HCT116 (cell line): Measurements from ENCODE around the gene KLHL22.

ENCODE experiments used
- EGR1 ChIP-seq: IDR thresholded peaks from 2 replicates; pipeline ENCODE4 v1.6.1; 2012; ENCODE audit warnings: low read depth
- EZH2 ChIP-seq: fragments of 200-600 bp; sonication (generic); IDR thresholded peaks from 2 replicates; pipeline ENCODE4 v1.6.1; 2017; ENCODE audit warnings: antibody characterized with exemption, mixed run types

DNA sequence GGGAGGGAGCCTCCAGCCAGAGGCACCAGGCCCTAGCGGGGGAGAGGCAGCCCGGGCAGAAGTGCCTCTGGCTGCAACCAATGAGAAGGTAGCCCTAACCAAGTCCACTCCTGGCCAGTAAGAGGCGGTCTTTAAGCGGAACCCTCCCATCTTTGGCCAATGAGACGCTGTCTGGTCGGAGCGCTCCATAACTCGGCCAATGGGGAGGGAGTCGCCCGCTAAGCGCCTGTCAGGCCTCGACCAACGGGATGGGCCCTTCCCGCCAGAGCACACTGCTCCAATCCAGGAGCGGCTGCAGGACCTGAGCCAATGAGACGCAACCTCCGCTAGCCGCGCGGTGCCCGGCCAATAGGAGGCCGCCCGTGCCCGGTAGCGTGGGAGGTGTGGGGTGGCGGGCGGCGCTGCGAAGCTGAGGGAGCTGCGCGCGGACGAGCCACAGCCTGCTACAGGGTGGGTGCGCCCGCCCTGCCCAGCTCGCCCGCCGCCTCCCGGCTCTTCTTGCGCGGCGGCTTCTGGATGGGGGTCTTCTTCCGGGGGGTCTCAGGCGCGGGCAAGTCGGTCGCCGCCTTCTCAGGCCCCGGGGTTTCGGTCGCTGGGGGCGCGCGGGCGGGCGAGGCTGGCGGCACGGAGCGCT is 70.5 kb downstream of the KLHL22 start:
- TF ChIP-seq EZH2, result no peak
- TF ChIP-seq EGR1, result no peak
